GM10266 (cell line): Measurements from ENCODE around the gene DDX49.
A peak's percentile ranks its signal among the peaks of the same experiment; 100 is the strongest.

Experiments
- DNase-seq: peaks from one replicate; pipeline ENCODE4 v3.0.0; 2012; ENCODE audit errors: extremely low spot score
- TF ChIP-seq, protein P1 (sequence below): IDR thresholded peaks from 2 replicates; pipeline ENCODE4 v1.5.1; 2012; ENCODE audit warnings: mild to moderate bottlenecking, low read depth; ENCODE audit not compliant: control insufficient read depth, insufficient read depth; ENCODE audit errors: missing control alignments

Gene DDX49, protein sequence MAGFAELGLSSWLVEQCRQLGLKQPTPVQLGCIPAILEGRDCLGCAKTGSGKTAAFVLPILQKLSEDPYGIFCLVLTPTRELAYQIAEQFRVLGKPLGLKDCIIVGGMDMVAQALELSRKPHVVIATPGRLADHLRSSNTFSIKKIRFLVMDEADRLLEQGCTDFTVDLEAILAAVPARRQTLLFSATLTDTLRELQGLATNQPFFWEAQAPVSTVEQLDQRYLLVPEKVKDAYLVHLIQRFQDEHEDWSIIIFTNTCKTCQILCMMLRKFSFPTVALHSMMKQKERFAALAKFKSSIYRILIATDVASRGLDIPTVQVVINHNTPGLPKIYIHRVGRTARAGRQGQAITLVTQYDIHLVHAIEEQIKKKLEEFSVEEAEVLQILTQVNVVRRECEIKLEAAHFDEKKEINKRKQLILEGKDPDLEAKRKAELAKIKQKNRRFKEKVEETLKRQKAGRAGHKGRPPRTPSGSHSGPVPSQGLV

DNA sequence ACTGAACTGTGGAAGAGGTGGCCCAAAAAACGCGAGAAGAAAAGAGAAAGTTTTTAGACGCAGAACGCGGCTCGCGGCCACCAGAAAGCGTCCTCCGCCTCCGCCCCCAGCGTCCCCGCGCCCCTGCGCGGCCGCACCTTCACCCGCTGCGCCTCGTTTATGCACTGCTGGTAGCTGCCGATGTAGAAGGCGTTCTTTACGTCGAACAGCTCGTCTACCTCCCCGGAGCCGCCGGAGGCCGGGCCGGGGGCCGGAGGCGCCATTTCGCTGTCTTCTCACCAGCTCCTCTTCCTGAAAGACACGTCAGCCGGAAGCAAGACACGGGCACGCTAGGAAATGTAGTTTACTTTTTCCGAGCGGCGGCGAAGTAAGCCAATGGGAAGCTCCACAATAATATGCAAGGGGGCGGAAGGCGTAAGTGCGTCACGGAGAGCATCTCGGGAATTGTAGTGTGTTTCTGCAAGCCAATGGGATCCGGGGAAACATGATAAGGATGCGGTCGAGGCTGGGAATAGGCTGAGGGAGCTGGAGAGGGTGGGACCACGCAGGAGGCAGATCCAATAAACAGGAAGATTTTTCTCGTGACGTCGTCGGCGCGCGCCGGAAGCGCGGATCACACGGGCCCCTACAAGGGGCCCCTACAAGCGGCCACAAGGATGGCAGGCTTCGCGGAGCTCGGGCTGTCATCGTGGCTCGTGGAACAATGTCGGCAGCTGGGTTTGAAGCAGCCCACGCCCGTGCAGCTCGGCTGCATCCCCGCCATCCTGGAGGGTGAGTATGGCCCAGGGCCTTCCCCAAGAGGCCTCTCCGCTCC lies at the start of gene DDX49, which contains the start of gene COPE:
DDX49 (plus strand) TSS at position 630 of the 814 bp plus-strand sequence; CDS start at position 657, 27 bp downstream.
COPE (minus strand) TSS at position 302 of the 814 bp plus-strand sequence; CDS start at position 263, 39 bp downstream.
- DNase-seq, result peak; percentile 99
- TF ChIP-seq, protein P1, sequence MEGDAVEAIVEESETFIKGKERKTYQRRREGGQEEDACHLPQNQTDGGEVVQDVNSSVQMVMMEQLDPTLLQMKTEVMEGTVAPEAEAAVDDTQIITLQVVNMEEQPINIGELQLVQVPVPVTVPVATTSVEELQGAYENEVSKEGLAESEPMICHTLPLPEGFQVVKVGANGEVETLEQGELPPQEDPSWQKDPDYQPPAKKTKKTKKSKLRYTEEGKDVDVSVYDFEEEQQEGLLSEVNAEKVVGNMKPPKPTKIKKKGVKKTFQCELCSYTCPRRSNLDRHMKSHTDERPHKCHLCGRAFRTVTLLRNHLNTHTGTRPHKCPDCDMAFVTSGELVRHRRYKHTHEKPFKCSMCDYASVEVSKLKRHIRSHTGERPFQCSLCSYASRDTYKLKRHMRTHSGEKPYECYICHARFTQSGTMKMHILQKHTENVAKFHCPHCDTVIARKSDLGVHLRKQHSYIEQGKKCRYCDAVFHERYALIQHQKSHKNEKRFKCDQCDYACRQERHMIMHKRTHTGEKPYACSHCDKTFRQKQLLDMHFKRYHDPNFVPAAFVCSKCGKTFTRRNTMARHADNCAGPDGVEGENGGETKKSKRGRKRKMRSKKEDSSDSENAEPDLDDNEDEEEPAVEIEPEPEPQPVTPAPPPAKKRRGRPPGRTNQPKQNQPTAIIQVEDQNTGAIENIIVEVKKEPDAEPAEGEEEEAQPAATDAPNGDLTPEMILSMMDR, result peak; percentile 6

DNA sequence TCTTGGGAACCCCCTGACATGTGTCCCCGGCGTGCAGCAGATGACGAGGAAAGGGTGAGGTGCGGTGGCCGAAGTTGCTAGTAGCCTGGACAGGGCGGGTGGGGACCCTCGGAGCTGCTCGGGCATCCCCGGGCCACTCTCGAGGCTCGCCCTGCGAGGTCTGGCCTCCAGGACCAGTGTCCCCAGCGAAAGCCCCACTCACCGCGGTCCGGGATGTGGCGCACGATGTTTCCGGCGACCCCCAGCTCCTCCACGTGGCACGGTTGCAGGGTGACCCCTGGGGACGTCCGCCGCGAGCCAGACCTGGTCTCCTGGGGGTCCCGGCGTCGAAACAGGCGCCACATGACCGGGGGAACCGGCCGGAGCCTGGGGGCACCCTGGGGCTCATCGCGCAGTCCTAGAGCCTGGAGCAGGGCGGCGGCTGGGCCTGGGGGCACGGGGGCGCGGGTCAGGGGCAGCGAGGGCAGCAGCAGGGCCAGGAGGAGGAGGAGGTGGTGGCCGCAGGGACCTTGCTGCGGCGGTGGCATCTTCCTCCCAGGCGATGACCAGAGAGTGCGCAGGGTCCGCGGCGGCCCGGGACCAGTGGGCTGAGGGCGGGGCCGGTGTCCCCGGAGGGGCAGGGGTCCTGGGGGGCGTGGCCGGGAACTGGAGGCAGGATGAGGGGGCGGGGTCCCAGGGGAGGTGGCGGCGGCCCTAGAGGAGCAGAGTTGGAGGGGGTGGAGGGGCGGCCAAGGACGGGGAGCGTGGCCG lies 49.6 kb upstream of the DDX49 start:
- TF ChIP-seq, protein P1, result no peak
- DNase-seq, result no peak

DNA sequence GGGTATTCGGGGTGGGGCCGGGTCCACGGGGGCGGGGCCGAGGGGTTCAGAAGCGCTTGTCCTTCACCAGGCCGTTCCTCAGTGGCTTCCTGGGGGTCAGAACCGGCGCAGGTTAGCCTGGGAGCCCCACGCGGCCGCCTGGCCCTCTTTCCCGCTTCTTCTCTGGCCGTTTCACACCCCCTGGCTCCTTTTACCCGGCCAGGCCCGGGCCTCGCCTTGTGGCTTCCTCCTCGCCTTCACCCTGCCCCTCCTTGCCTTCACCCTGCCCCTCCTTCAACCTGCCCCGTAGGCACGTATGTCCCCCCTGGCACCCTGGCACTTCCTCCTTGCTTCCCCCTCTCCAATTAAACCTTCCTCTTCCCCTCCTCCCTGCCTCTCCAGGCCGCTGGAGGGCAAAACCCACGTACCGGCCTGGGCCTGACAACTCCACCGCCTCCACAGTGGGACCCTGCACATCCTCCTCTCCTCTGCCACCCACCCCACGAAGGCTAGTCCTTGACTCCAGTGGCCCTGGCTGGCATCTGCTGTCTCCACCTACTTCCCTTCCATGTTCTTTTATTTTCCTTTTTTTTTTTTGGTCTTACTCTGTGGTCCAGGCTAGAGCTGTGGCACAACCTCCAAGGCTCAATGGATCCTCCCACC lies 48.9 kb upstream of the DDX49 start:
- TF ChIP-seq, protein P1, result no peak

DNA sequence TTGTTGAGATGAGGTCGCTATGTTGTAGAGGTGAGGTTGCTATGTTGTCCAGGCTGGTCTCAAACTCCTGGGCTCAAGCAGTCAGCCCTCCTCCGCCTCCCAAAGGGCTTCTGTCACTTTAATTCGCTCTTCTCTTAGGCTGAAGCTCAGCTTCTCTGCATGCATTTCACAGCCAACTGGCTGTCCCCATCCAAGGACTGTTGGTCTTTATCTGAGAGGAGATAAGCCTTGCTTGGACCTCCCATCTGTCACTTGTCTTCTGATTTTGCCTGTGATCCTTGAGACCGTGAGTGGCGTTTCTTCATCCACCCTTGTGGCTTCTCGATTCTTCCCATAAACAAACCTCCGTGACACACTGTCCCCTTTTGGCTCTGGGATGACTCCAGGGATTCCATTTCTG lies 48.0 kb upstream of the DDX49 start:
- TF ChIP-seq, protein P1, result no peak

More for the DNA sequence above, 48.9 kb upstream of the DDX49 start:
- DNase-seq, result no peak

DNA sequence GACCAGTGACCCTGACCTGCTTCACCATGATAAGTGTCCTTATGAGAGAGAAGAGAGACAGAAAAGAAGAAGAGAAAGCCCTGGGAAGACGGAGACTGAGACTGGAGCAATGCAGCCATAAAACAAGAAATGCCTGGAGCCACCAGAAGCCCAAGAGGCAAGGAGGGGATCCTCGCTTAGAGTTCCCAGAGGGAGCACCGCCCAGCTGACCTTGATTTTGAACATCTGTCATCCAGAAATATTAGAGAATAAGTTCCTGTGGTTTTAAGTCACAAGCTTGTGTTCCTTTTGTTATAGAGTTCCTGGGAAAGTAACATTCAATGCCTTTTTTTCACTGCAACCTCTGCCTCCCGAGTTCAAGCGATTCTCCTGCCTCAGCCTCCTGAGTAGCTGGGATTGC lies 43.8 kb upstream of the DDX49 start:
- TF ChIP-seq, protein P1, result no peak
- no peak for DNase-seq

More for the DNA sequence above, 48.0 kb upstream of the DDX49 start:
- no peak for DNase-seq

DNA sequence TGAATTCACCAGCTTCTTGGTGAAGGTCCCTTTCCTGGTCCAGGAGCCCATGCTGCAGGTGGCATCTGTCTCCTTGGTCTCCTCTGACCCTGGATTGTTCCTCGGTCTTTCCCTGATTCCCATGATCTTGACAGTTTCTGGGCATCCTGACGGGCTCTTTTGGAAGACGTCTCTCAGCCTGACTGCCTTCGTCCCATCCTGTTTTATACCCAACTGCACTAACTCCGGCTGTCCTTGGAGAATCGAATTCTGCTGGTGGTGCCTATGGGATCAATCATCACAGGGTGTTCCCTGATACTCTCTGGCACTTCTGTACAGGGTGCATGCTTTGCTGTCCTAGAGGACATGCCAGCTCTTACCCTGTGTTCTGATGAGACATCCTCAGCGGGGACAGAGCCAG lies 42.6 kb upstream of the DDX49 start:
- TF ChIP-seq, protein P1, result no peak
- DNase-seq, result no peak
